HepG2 (cell line): ENCODE results near the gene ATP11A. TPM values are rescaled to one million over a fixed set of nuclear protein-coding genes. Genes with fewer than 3 reads are reported as not detected.

ENCODE experiments used
- ATAC-seq: fragments of 200-7000 bp; cut with Tn5 transposase; 3 replicates; pipeline ENCODE4 v1.9.1; 2020; ENCODE audit warnings: mild to moderate bottlenecking, moderate library complexity
- BruUV-seq: library from RNA; stranded (reverse); fragments of 400-500 nt; replicated peaks from 2 replicates; lab custom pipeline; 2021; lab: Mats Ljungman, UMichigan
- CTCF ChIA-PET: fragments of 300-600 bp; formaldehyde crosslinking; extraction: SDS; loops from one replicate; lab custom pipeline; 2021; ENCODE audit warnings: low total read pairs, inconsistent platforms, low intra/inter-chr PET ratio; lab: Yijun Ruan, JAX
- POLR2A ChIA-PET: fragments of 350-600 bp; sonication (Branson Sonifier 250); formaldehyde crosslinking; loops from one replicate; lab custom pipeline; 2020; ENCODE audit warnings: antibody characterized with exemption, inconsistent platforms; lab: Yijun Ruan, JAX
- DNase-seq: peaks from one replicate; pipeline ENCODE4 v3.0.0-alpha.2; 2015; ENCODE audit warnings: low spot score
- FAIRE-seq: peaks from 3 replicates; lab custom pipeline; 2011; peaks lifted over from hg19 to GRCh38; lab: Jason Lieb, UNC
- H2AFZ ChIP-seq: one replicate; pipeline ENCODE4 v1.6.1; 2011; ENCODE audit warnings: low read length, inconsistent platforms
- H3K27ac ChIP-seq: fragments of 300-600 bp; 3 replicates; pipeline ENCODE4 v1.8.0; 2011; ENCODE audit warnings: mixed run types, mild to moderate bottlenecking, mixed read lengths, low read length, inconsistent platforms; ENCODE audit not compliant: insufficient read depth; ENCODE audit errors: extremely low read length
- H3K27me3 ChIP-seq, 2 experiments: fragments of 200-600 bp in 1 of 2; 2 replicates in 1 of 2; 3 replicates in 1 of 2; pipeline versions ENCODE4 v1.6.0 to v1.8.0; 2011; ENCODE audit warnings: low read length in 2 of 2, mild to moderate bottlenecking in 2 of 2, moderate library complexity in 2 of 2, inconsistent platforms in 1 of 2; ENCODE audit not compliant: insufficient read depth in 2 of 2, control insufficient read depth in 1 of 2
- H3K36me3 ChIP-seq, 2 experiments: fragments of 200-600 bp in 1 of 2; replicated peaks in 1 of 2; 2 replicates in 1 of 2; 3 replicates in 1 of 2; pipeline versions ENCODE4 v1.5.1 to v1.8.0; 2011; ENCODE audit warnings: low read length in 2 of 2, inconsistent platforms in 1 of 2; ENCODE audit not compliant: insufficient read depth in 2 of 2, control insufficient read depth in 1 of 2
- H3K4me1 ChIP-seq: 2 replicates; pipeline ENCODE4 v1.5.1; 2012; ENCODE audit warnings: low read length, inconsistent platforms; ENCODE audit not compliant: insufficient read depth
- H3K4me2 ChIP-seq: 2 replicates; pipeline ENCODE4 v1.6.0; 2011; ENCODE audit warnings: low read depth, low read length, inconsistent platforms
- H3K4me3 ChIP-seq, 3 experiments: fragments of 200-600 bp in 1 of 3; sonication (generic), shearing (Covaris generic) in 1 of 3; replicated peaks in 1 of 3; 2 replicates each; pipeline ENCODE4 v1.5.1; 2011 to 2016; ENCODE audit warnings: low read length in 3 of 3, inconsistent platforms in 2 of 3, low read depth in 2 of 3, mild to moderate bottlenecking in 2 of 3, control low read depth in 1 of 3, mixed read lengths in 1 of 3; ENCODE audit not compliant: insufficient read depth in 1 of 3
- H3K79me2 ChIP-seq: one replicate; pipeline ENCODE4 v1.6.1; 2011; ENCODE audit warnings: low read length, inconsistent platforms; ENCODE audit not compliant: insufficient read depth
- H3K9ac ChIP-seq: 2 replicates; pipeline ENCODE4 v1.6.0; 2011; ENCODE audit warnings: mild to moderate bottlenecking, low read depth, low read length, inconsistent platforms; ENCODE audit not compliant: insufficient read depth
- H3K9me3 ChIP-seq: 2 replicates; pipeline ENCODE4 v1.5.1; 2012; ENCODE audit warnings: mild to moderate bottlenecking, low read length
- H4K20me1 ChIP-seq: 2 replicates; pipeline ENCODE4 v1.6.0; 2011; ENCODE audit warnings: inconsistent platforms, mild to moderate bottlenecking, low read length, moderate library complexity; ENCODE audit not compliant: insufficient read depth
- ARNT ChIP-seq: fragments of 450-650 bp; IDR thresholded peaks from 2 replicates; pipeline ENCODE4 v1.6.1; 2017
- ATF7 ChIP-seq, 2 experiments: fragments of 450-650 bp in 1 of 2; sonication (generic) in 1 of 2; formaldehyde crosslinking in 1 of 2; IDR thresholded peaks; 2 replicates each; pipeline versions ENCODE4 v1.4.0 to v1.6.1; 2016 to 2020; ENCODE audit warnings: antibody characterized with exemption in 1 of 2, mild to moderate bottlenecking in 1 of 2, missing genetic modification reagents in 1 of 2
- FIP1L1 ChIP-seq: fragments of 200-400 bp; formaldehyde crosslinking; IDR thresholded peaks from 2 replicates; pipeline ENCODE4 v1.6.1; 2018; ENCODE audit warnings: low read depth, mild to moderate bottlenecking, low read length, moderate library complexity, borderline replicate concordance; ENCODE audit not compliant: insufficient read depth
- FOXP1 ChIP-seq, 2 experiments: fragments of 450-650 bp in 1 of 2; IDR thresholded peaks; 2 replicates each; pipeline ENCODE4 v1.6.1; 2017 to 2018; ENCODE audit warnings: antibody characterized with exemption in 1 of 2
- HOXA3 ChIP-seq: sonication (generic); formaldehyde crosslinking; IDR thresholded peaks from 2 replicates; pipeline ENCODE4 v1.5.0; 2020; ENCODE audit warnings: missing genetic modification reagents
- NBN ChIP-seq: fragments of 450-650 bp; conservative IDR thresholded peaks from 2 replicates; pipeline ENCODE4 v1.6.1; 2017
- PHB2 ChIP-seq: fragments of 450-650 bp; IDR thresholded peaks from 2 replicates; pipeline ENCODE4 v1.6.1; 2018; ENCODE audit not compliant: partially characterized antibody
- POLR2G ChIP-seq: fragments of 200-400 bp; formaldehyde crosslinking; IDR thresholded peaks from 2 replicates; pipeline ENCODE4 v1.6.1; 2018; ENCODE audit warnings: mild to moderate bottlenecking, low read depth, low read length, moderate library complexity
- TBX2 ChIP-seq: sonication (generic); formaldehyde crosslinking; IDR thresholded peaks from 2 replicates; pipeline ENCODE4 v1.5.0; 2020; ENCODE audit warnings: missing genetic modification reagents, mild to moderate bottlenecking, borderline replicate concordance
- WGBS: methylation state at CpG from one replicate; pipeline ENCODE4 v1.1.6; 2017; ENCODE audit warnings: low lambda C conversion rate; 5-methylcytosine and 5-hydroxymethylcytosine counted together
- in situ Hi-C: cut with HindIII; loops from 2 replicates; pipeline ENCODE4 v1.10.0; 2017; ENCODE audit warnings: low pct_unique_long_range_greater_than_20kb; ENCODE audit not compliant: extremely low pct_ligation_motif_present
- intact Hi-C: fragments of 100-400 bp; cut with micrococcal nuclease; formaldehyde crosslinking; loops from one replicate; pipeline ENCODE4 v1.10.0; 2022; ENCODE audit not compliant: unreplicated experiment
- polyA plus RNA-seq, 8 experiments: library from polyadenylated mRNA; depleted of rRNA in 3 of 8; stranded (reverse) in 7 of 8; unstranded in 1 of 8; fragments of >200 nt; fragmentation: Illumina TruSeq in 4 of 8; extraction: Trizol in 4 of 8; gene quantifications; 2 replicates each; pipeline versions ENCODE4 v1.2.1 to v1.2.3, GENCODE V29; 2011 to 2016; ENCODE audit warnings: low read depth in 4 of 8, missing spikeins in 1 of 8, mixed read lengths in 1 of 8; ENCODE audit not compliant: insufficient read depth in 1 of 8
- total RNA-seq, 5 experiments: library from RNA; depleted of rRNA; stranded (reverse); fragments of >200 nt; fragmentation: Illumina TruSeq; extraction: Trizol; gene quantifications; 2 replicates each; pipeline ENCODE4 v1.2.3, GENCODE V29; 2016; ENCODE audit warnings: low read depth in 1 of 5
- TF ChIP-seq, protein P1 (sequence below): sonication (generic); formaldehyde crosslinking; IDR thresholded peaks from 2 replicates; pipeline ENCODE4 v1.9.0; 2021; ENCODE audit warnings: mild to moderate bottlenecking, missing genetic modification reagents
- TF ChIP-seq, protein P2 (sequence below): fragments of 450-650 bp; IDR thresholded peaks from 2 replicates; pipeline ENCODE4 v1.6.1; 2016

The ATP11A gene
- total and polyA plus RNA-seq, 2 of the 13 experiments (the other 11 are each of a cell fraction or from before 2014, with no cell fraction given), result 18.4 to 20.1 TPM

- Histone ChIP-seq H3K36me3 (no peaks in the 10 kb centered on the region), H3K27ac (no peak overlapping the region), H3K27me3 (no peaks in the 10 kb centered on the region), H3K79me2 (peaks cover 6% of the 10 kb centered on the region), H3K9ac (no peak overlapping the region; the same call in 1 of the 2 replicates), H2AFZ (no peak overlapping the region), H3K4me2 (no peak overlapping the region), H3K4me3 (no peak overlapping the region), H3K4me1 (peaks cover 70% of the 10 kb centered on the region), H3K9me3 (no peaks in the 10 kb centered on the region), H4K20me1 (no peaks in the 10 kb centered on the region)
- intact Hi-C loops, result no loop called here
- no peak for ATAC-seq
- ChIA-PET POLR2A (interaction anchor here (0.8 kb wide), 1 partner anchor 20 kb away, joined by 3 read pairs; no protein-coding TSS in a partner anchor), CTCF (no interaction called here)
- no TSS peak for BruUV-seq
- peak; percentile 46 for FAIRE-seq
- DNase-seq, result no peak
- in situ Hi-C loops, result no loop called here
- WGBS, result 6% methylated on average over 1 of the region's 1 CpG
- no peak for TF ChIP-seq POLR2G
- peak; percentile 53 for TF ChIP-seq PHB2
- peak; percentile 32; the same call in 1 of the 2 replicates for TF ChIP-seq TBX2
- no peak for TF ChIP-seq FIP1L1
- TF ChIP-seq, protein P1, sequence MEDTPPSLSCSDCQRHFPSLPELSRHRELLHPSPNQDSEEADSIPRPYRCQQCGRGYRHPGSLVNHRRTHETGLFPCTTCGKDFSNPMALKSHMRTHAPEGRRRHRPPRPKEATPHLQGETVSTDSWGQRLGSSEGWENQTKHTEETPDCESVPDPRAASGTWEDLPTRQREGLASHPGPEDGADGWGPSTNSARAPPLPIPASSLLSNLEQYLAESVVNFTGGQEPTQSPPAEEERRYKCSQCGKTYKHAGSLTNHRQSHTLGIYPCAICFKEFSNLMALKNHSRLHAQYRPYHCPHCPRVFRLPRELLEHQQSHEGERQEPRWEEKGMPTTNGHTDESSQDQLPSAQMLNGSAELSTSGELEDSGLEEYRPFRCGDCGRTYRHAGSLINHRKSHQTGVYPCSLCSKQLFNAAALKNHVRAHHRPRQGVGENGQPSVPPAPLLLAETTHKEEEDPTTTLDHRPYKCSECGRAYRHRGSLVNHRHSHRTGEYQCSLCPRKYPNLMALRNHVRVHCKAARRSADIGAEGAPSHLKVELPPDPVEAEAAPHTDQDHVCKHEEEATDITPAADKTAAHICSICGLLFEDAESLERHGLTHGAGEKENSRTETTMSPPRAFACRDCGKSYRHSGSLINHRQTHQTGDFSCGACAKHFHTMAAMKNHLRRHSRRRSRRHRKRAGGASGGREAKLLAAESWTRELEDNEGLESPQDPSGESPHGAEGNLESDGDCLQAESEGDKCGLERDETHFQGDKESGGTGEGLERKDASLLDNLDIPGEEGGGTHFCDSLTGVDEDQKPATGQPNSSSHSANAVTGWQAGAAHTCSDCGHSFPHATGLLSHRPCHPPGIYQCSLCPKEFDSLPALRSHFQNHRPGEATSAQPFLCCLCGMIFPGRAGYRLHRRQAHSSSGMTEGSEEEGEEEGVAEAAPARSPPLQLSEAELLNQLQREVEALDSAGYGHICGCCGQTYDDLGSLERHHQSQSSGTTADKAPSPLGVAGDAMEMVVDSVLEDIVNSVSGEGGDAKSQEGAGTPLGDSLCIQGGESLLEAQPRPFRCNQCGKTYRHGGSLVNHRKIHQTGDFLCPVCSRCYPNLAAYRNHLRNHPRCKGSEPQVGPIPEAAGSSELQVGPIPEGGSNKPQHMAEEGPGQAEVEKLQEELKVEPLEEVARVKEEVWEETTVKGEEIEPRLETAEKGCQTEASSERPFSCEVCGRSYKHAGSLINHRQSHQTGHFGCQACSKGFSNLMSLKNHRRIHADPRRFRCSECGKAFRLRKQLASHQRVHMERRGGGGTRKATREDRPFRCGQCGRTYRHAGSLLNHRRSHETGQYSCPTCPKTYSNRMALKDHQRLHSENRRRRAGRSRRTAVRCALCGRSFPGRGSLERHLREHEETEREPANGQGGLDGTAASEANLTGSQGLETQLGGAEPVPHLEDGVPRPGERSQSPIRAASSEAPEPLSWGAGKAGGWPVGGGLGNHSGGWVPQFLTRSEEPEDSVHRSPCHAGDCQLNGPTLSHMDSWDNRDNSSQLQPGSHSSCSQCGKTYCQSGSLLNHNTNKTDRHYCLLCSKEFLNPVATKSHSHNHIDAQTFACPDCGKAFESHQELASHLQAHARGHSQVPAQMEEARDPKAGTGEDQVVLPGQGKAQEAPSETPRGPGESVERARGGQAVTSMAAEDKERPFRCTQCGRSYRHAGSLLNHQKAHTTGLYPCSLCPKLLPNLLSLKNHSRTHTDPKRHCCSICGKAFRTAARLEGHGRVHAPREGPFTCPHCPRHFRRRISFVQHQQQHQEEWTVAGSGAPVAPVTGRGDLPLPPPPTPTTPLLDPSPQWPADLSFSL (CRISPR knock-in tag), result peak; percentile 99
- peak; percentile 9; the same call in 1 of the 2 replicates for TF ChIP-seq ATF7 (IDR thresholded peaks at IDR 0.05)
- TF ChIP-seq ATF7 (CRISPR knock-in tag; IDR thresholded peaks at IDR 0.05), result no peak
- 0 out of 2 replicates have a peak, but pooled peaks have one; percentile 54 for TF ChIP-seq ARNT
- TF ChIP-seq, protein P2, sequence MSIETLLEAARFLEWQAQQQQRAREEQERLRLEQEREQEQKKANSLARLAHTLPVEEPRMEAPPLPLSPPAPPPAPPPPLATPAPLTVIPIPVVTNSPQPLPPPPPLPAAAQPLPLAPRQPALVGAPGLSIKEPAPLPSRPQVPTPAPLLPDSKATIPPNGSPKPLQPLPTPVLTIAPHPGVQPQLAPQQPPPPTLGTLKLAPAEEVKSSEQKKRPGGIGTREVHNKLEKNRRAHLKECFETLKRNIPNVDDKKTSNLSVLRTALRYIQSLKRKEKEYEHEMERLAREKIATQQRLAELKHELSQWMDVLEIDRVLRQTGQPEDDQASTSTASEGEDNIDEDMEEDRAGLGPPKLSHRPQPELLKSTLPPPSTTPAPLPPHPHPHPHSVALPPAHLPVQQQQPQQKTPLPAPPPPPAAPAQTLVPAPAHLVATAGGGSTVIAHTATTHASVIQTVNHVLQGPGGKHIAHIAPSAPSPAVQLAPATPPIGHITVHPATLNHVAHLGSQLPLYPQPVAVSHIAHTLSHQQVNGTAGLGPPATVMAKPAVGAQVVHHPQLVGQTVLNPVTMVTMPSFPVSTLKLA, result peak; percentile 10; the same call in 1 of the 2 replicates
- TF ChIP-seq NBN, result peak; percentile 76; the same call in 1 of the 2 replicates
- TF ChIP-seq HOXA3 (CRISPR knock-in tag), result no peak
- TF ChIP-seq FOXP1 (IDR thresholded peaks at IDR 0.05), result peak; percentile 7; the same call in 1 of the 2 replicates
- TF ChIP-seq FOXP1 (CRISPR knock-in tag; IDR thresholded peaks at IDR 0.05), result no peak
These were observed 223.0 kb downstream of the ATP11A start for GRCh38 chr13:112912726-112913440.
